Karpas-422 (cell line): ENCODE data around the gene THSD4. TPM values are rescaled to one million over a fixed set of nuclear protein-coding genes. Genes with fewer than 3 reads are reported as not detected.
"Not testable (repeated sequence)": the region's sequence is repeated elsewhere in the genome, so short reads cannot be mapped to it uniquely, and the experiment has no call there.

Experiments used
- DNase-seq: peaks from one replicate; pipeline ENCODE4 v3.0.0-alpha.2; 2015
- H2AFZ ChIP-seq: fragments of 200-600 bp; sonication (generic); 2 replicates; pipeline ENCODE4 v1.6.1; 2014; ENCODE audit warnings: antibody characterized with exemption, low read length, mixed read lengths
- H3K27ac ChIP-seq: fragments of 200-600 bp; sonication (generic); 2 replicates; pipeline ENCODE4 v1.5.1; 2014; ENCODE audit warnings: mild to moderate bottlenecking, low read length, moderate library complexity
- H3K27me3 ChIP-seq: fragments of 200-600 bp; sonication (generic); 2 replicates; pipeline ENCODE4 v1.6.1; 2014; ENCODE audit warnings: low read length, mixed read lengths
- H3K36me3 ChIP-seq: fragments of 200-600 bp; sonication (generic); 2 replicates; pipeline ENCODE4 v1.6.1; 2014; ENCODE audit warnings: low read length, mixed read lengths; ENCODE audit not compliant: insufficient read depth
- H3K4me1 ChIP-seq: fragments of 200-600 bp; sonication (generic); 2 replicates; pipeline ENCODE4 v1.6.1; 2014; ENCODE audit warnings: mild to moderate bottlenecking, low read length, mixed read lengths
- H3K4me2 ChIP-seq: fragments of 200-600 bp; sonication (generic); 2 replicates; pipeline ENCODE4 v1.6.1; 2014; ENCODE audit warnings: low read length, low read depth, mild to moderate bottlenecking; ENCODE audit not compliant: poor library complexity, severe bottlenecking
- H3K4me3 ChIP-seq: fragments of 200-600 bp; sonication (generic); 2 replicates; pipeline ENCODE4 v1.5.1; 2014; ENCODE audit warnings: mild to moderate bottlenecking, antibody characterized with exemption, low read length, mixed read lengths
- H3K79me2 ChIP-seq: fragments of 200-600 bp; sonication (generic); 2 replicates; pipeline ENCODE4 v1.6.1; 2014; ENCODE audit warnings: mild to moderate bottlenecking, low read length, mixed read lengths
- H3K9ac ChIP-seq: fragments of 200-600 bp; sonication (generic); 2 replicates; pipeline ENCODE4 v1.6.0; 2014; ENCODE audit warnings: low read length
- H3K9me2 ChIP-seq: fragments of 200-600 bp; sonication (generic), shearing (Covaris generic); replicated peaks from 2 replicates; pipeline ENCODE4 v1.6.0; 2014; ENCODE audit warnings: mild to moderate bottlenecking, low read length, moderate library complexity; ENCODE audit not compliant: insufficient read depth
- H3K9me3 ChIP-seq: fragments of 300-700, 200-600 bp; sonication (generic); 2 replicates; pipeline ENCODE4 v1.6.1; 2014; ENCODE audit warnings: low read length, mixed read lengths
- H4K20me1 ChIP-seq: fragments of 200-600 bp; sonication (generic); 2 replicates; pipeline ENCODE4 v1.6.1; 2014; ENCODE audit warnings: mild to moderate bottlenecking, antibody characterized with exemption, low read length, low read depth; ENCODE audit not compliant: insufficient read depth
- total RNA-seq: library from RNA; depleted of rRNA; stranded (reverse); fragments of >200 nt; shearing (Covaris generic); gene quantifications from 2 replicates; pipeline ENCODE4 v1.2.3, GENCODE V29; 2014; ENCODE audit warnings: low replicate concordance

Gene THSD4
- total RNA-seq, 1 experiment from 2014 or later = 0.11 TPM

DNA sequence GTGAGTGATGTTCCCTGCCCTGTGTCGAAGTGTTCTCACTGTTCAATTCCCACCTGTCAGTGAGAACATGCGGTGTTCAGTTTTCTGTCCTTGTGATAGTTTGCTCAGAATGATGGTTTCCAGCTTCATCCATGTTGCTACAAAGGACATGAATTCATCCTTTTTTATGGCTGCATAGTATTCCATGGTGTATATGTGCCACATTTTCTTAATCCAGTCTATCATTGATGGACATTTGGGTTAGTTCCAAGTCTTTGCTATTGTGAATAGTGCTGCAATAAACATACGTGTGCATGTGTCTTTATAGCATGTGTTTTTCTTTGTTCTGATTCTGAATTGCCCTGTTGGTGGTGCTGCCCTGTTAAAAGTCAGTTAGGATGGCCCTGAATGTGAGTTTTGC lies 204.2 kb downstream of the THSD4 start:
- not testable (repeated sequence) for H3K4me3 ChIP-seq, DNase-seq, H3K36me3 ChIP-seq, H3K4me2 ChIP-seq, H3K27me3 ChIP-seq, H4K20me1 ChIP-seq, H3K4me1 ChIP-seq, H3K9me2 ChIP-seq, H3K9ac ChIP-seq, H3K9me3 ChIP-seq, H3K27ac ChIP-seq, H2AFZ ChIP-seq, H3K79me2 ChIP-seq

DNA sequence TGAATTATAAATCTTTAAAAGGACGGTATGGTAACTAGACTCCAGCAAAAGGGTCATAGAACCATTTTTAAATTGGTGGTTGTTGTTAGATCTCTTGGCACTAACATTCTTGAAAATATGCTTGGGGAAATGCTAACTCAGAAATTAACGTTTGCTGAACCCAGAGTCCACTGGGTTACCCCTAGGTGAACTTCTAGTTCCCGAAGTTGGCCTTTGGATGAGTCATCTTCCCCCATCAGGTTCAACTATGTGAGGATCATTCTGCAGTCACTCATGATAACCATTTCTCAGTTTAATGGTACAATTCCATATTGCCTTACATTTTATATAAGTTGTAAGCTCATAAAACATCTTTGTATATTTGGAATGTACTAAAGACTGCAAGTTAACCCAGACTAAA lies 204.7 kb downstream of the THSD4 start:
- no peak overlapping the region for H3K4me3 ChIP-seq
- no peaks in the 10 kb centered on the region for H3K9me3 ChIP-seq
- no peak overlapping the region for H2AFZ ChIP-seq
- no peaks in the 10 kb centered on the region for H3K27me3 ChIP-seq
- H3K27ac ChIP-seq = no peak overlapping the region
- no peaks in the 10 kb centered on the region for H3K4me1 ChIP-seq
- no peak for DNase-seq
- no peaks in the 10 kb centered on the region for H4K20me1 ChIP-seq
- no peak overlapping the region for H3K9ac ChIP-seq
- H3K4me2 ChIP-seq = no peak overlapping the region
- H3K79me2 ChIP-seq = no peaks in the 10 kb centered on the region
- no peaks in the 10 kb centered on the region for H3K36me3 ChIP-seq
- no peaks in the 10 kb centered on the region for H3K9me2 ChIP-seq

DNA sequence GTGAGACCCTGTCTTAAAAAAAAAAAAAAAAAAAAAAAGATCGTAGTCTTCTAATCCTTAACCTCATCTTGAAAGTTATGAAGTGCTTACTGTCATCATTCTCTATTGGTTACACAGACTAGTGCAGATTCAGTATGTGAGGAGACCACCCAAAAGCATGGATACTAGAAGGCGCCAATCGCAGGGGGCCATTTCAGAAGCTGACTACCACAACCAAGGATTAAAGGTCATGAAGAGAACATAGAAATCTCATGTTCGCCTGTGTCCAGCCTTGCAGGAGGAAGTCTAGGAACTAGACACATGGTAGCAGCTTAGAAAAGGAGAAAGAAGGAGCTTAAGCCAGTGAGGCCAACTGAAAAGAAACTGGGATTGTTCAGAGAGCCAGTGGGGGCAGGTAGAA lies 207.8 kb downstream of the THSD4 start:
- H3K36me3 ChIP-seq = no peaks in the 10 kb centered on the region
- no peaks in the 10 kb centered on the region for H3K4me1 ChIP-seq
- no peak overlapping the region for H3K4me2 ChIP-seq
- no peak overlapping the region for H2AFZ ChIP-seq
- H3K9me3 ChIP-seq = no peaks in the 10 kb centered on the region
- H3K9ac ChIP-seq = no peak overlapping the region
- H3K27ac ChIP-seq = no peak overlapping the region
- no peak for DNase-seq
- no peaks in the 10 kb centered on the region for H3K9me2 ChIP-seq
- no peaks in the 10 kb centered on the region for H3K79me2 ChIP-seq
- no peaks in the 10 kb centered on the region for H4K20me1 ChIP-seq
- H3K27me3 ChIP-seq = no peaks in the 10 kb centered on the region
- H3K4me3 ChIP-seq = no peak overlapping the region

DNA sequence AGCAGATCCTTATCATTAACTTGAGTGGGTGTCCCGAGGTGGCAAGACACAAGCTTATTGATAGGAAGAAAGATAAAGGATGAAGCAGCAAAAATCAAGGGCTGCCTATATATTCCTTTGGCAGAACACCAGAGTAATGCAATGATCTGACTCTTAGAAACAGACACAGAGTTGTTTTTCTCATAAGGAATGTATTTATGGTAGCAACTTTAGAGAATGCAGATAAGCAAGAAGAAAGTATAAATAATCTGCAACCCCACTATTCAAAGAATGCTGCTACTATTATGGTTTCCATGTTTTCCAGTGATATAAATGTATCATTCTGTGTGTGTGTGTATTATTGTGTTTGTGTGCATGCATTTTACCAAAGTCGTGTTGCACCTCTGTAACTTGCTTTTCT lies 208.3 kb downstream of the THSD4 start:
- Histone ChIP-seq H3K9ac (no peak overlapping the region), H3K79me2 (no peaks in the 10 kb centered on the region), H3K27me3 (no peaks in the 10 kb centered on the region), H3K36me3 (no peaks in the 10 kb centered on the region), H3K4me1 (no peaks in the 10 kb centered on the region), H3K4me2 (no peak overlapping the region), H2AFZ (no peak overlapping the region), H3K9me2 (no peaks in the 10 kb centered on the region), H4K20me1 (no peaks in the 10 kb centered on the region), H3K9me3 (no peaks in the 10 kb centered on the region), H3K27ac (no peak overlapping the region), H3K4me3 (no peak overlapping the region)
- DNase-seq = no peak

DNA sequence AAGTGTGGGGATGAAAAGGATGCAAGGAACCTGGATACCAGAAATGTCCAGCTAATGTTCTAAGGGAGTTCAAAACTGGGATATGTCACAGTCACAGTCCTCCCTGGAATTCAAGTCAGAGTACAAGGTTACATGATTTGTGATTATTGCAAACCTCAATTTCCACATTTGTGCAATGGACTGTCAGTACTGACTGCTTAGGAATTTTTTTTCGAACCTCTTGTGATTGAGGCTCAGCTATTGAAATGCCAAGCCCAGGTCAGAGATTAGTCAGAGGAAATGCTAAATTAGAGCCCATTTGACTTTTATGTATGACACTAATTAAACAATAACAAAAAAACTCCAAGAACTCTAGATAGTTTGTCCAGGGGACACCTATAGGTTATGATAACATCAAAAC lies 210.2 kb downstream of the THSD4 start:
- Histone ChIP-seq H3K4me1 (no peaks in the 10 kb centered on the region), H3K9me2 (no peaks in the 10 kb centered on the region), H3K36me3 (no peaks in the 10 kb centered on the region), H3K4me2 (no peak overlapping the region), H3K79me2 (no peaks in the 10 kb centered on the region), H3K9ac (no peak overlapping the region), H2AFZ (no peak overlapping the region), H3K4me3 (no peak overlapping the region), H3K27ac (no peak overlapping the region), H4K20me1 (no peaks in the 10 kb centered on the region), H3K27me3 (no peaks in the 10 kb centered on the region), H3K9me3 (no peaks in the 10 kb centered on the region)
- DNase-seq = no peak

DNA sequence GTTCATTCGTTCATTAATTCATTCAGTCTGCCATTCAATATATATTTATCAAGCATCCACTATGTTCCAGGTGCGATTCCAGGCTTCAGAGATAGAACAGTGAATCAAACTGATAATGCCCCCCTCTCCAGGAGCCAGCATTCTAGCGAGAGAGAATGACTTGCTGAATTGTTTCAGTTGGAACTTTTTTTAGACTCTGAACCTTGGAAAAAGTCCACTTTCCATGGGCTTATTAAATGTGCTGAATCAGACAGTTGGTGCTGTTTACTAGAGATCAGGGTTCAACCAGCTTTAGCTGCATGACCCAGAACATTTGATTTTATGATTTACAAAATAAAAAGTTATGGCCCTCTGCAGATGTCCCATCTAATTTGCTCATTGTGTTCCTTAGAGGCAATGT lies 213.2 kb downstream of the THSD4 start:
- Histone ChIP-seq H3K79me2 (no peaks in the 10 kb centered on the region), H3K4me3 (no peak overlapping the region), H3K9me3 (no peaks in the 10 kb centered on the region), H3K9me2 (no peaks in the 10 kb centered on the region), H3K4me2 (no peak overlapping the region), H2AFZ (no peak overlapping the region), H3K4me1 (no peaks in the 10 kb centered on the region), H3K27ac (no peak overlapping the region), H3K36me3 (no peaks in the 10 kb centered on the region), H4K20me1 (no peaks in the 10 kb centered on the region), H3K27me3 (no peaks in the 10 kb centered on the region), H3K9ac (no peak overlapping the region)
- DNase-seq = no peak

DNA sequence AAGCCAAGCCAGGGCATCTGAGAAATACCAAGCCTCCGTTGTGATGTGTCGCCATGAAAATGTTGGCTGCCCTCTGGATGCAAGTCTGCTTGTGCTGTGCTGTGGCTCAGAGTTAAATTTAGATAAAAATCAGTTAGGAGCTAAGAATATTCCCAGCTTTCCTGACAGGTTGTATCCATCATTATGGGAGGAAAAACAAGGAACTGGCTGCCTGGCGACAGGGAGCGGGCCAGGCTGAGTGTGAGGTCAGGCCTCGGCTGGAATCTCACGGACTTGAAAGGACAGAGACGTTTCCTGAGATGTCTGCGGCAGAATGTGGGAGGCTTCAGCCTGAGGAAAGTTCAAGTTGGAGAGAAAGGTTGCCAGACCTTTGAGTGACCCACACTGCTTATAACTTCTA lies 213.8 kb downstream of the THSD4 start:
- no peaks in the 10 kb centered on the region for H4K20me1 ChIP-seq
- DNase-seq = no peak
- no peaks in the 10 kb centered on the region for H3K27me3 ChIP-seq
- H3K27ac ChIP-seq = no peak overlapping the region
- no peaks in the 10 kb centered on the region for H3K9me3 ChIP-seq
- H3K4me2 ChIP-seq = no peak overlapping the region
- H3K9me2 ChIP-seq = no peaks in the 10 kb centered on the region
- H3K4me3 ChIP-seq = no peak overlapping the region
- no peaks in the 10 kb centered on the region for H3K4me1 ChIP-seq
- no peaks in the 10 kb centered on the region for H3K36me3 ChIP-seq
- no peaks in the 10 kb centered on the region for H3K79me2 ChIP-seq
- no peak overlapping the region for H3K9ac ChIP-seq
- no peak overlapping the region for H2AFZ ChIP-seq

DNA sequence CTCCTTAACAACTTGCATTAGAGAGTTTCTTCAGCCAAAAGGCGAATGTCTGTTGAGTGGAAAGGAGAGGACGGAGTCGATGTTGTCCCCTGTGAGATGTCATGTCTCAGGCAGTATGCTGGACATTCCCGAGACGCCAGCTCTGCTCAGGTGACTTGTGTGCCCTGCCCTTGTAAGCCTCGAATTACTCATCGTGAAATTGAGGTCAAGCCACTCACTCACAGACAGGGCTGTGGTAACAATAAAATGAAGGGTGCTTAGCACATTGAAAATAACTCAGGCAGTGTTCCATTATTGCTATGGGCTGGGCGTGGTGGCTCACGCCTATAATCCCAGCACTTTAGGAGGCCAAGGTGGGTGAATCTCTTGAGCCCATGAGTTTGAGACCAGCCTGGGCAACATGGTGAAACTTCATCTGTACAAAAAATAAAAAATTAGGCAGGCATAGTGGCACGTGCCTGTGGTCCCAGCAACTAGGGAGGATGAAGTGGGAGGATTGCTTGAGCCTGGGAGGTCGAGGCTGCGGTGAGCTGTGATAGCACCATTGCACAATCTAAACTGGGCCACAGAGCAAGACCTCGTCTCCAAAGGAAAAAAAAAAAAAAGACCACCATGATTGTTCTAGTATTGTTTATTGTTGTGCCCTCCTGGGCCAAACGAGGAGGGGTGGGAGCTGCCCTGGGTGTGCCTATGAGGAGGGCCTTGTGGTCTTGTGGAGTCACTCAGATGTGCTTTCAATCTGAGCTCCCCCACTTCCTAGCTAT lies 214.4 kb downstream of the THSD4 start:
- Histone ChIP-seq H3K4me2 (no peak overlapping the region), H2AFZ (no peak overlapping the region), H3K9me3 (no peaks in the 10 kb centered on the region), H3K79me2 (no peaks in the 10 kb centered on the region), H3K9me2 (no peaks in the 10 kb centered on the region), H3K4me3 (no peak overlapping the region), H3K4me1 (no peaks in the 10 kb centered on the region), H3K9ac (no peak overlapping the region), H3K27ac (no peak overlapping the region), H3K27me3 (no peaks in the 10 kb centered on the region), H3K36me3 (no peaks in the 10 kb centered on the region), H4K20me1 (no peaks in the 10 kb centered on the region)
- DNase-seq = no peak
